SJSA1 (cell line): ENCODE results near the gene RPL34. TPM values are rescaled to one million over a fixed set of nuclear protein-coding genes. Genes with fewer than 3 reads are reported as not detected.

Experiments
- DNase-seq, 2 experiments: peaks; one replicate each; pipeline ENCODE4 v3.0.0-alpha.2; 2015 to 2020; ENCODE audit warnings: low spot score in 2 of 2, low read depth in 1 of 2
- H3K27ac ChIP-seq: fragments of 250-450 bp; sonication (Bioruptor Pico); 2 replicates; pipeline ENCODE4 v1.5.1; 2020; ENCODE audit warnings: mild to moderate bottlenecking, moderate library complexity
- H3K27me3 ChIP-seq: fragments of 250-450 bp; sonication (Bioruptor Pico); replicated peaks from 2 replicates; pipeline ENCODE4 v1.5.1; 2020; ENCODE audit warnings: mild to moderate bottlenecking, moderate library complexity
- H3K36me3 ChIP-seq: fragments of 250-450 bp; sonication (Bioruptor Pico); 2 replicates; pipeline ENCODE4 v1.5.1; 2020; ENCODE audit warnings: mild to moderate bottlenecking
- H3K4me1 ChIP-seq: fragments of 250-450 bp; sonication (Bioruptor Pico); replicated peaks from 2 replicates; pipeline ENCODE4 v1.6.1; 2021; ENCODE audit warnings: mild to moderate bottlenecking
- H3K4me3 ChIP-seq: fragments of 250-450 bp; sonication (Bioruptor Pico); 2 replicates; pipeline ENCODE4 v1.5.1; 2020; ENCODE audit warnings: mild to moderate bottlenecking
- H3K9me3 ChIP-seq: fragments of 250-450 bp; sonication (Bioruptor Pico); replicated peaks from 2 replicates; pipeline ENCODE4 v1.5.1; 2020; ENCODE audit warnings: mild to moderate bottlenecking
- total RNA-seq: library from RNA; depleted of rRNA; stranded (reverse); fragments of >200 nt; shearing (Covaris generic); gene quantifications from 2 replicates; pipeline ENCODE4 v1.2.3, GENCODE V29; 2014

The RPL34 gene
- total RNA-seq, 1 experiment from 2014 or later: 673 TPM

DNA sequence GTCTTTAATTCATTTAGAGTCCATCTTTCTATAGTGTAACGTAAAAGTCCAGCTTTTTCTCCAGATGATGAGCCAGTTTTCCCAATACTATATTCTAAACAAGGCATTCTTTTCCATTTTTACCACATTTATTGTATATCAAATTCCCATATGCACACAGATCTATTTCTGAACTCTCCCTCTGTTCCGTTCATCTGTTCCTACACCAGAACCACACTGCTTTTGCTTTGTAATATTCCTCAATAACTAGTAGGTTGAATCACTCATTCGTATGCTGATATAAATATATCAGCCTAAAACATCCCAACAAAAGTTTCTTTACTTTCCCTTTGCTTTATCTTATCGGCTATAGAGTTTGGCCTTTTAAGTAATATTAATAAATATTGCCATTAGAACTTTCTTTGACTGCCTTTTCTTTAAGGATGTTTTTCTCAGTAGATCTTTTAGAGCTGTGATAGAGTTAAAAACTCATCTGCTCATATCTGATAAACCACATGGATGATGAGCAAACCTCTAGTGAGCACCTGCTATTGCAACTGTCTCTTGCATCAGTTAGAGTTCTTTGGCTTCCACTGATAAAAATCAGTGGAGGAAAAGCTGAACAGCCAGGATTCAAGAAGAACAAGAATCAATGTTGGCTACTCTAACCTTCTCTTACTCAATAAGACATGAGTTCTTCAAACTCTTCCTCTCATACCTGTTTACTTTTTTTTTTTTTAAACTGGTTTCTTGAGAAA is 13.1 kb upstream of the RPL34 start:
- no peaks in the 10 kb centered on the region for H3K4me1 ChIP-seq
- H3K4me3 ChIP-seq: no peak overlapping the region
- H3K27ac ChIP-seq: no peak overlapping the region
- no peak for DNase-seq
- H3K9me3 ChIP-seq: no peaks in the 10 kb centered on the region
- no peaks in the 10 kb centered on the region for H3K36me3 ChIP-seq
- no peaks in the 10 kb centered on the region for H3K27me3 ChIP-seq

DNA sequence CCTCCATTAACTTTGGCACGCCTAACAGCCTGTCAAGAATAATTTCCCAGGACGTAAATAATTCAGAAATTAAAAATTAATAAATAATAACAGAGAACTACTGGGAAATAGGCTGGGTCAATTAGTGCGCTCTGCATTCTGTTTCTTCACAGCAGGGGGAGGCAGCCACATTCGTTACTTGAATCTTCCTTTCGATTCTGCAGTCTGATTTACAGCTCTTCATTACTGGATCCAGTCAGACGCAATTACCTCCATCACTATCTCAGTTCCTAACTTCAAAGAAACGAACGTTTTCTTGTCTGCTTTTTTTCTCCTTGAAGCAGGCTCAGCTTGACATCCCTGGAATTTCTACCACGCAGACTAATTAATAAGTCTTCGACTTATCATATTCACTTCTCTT is 9.0 kb upstream of the RPL34 start:
- DNase-seq: no peak
- Histone ChIP-seq H3K36me3 (no peaks in the 10 kb centered on the region), H3K27ac (no peak overlapping the region), H3K4me3 (peak overlapping the region; percentile 8; the same call in 1 of the 2 replicates), H3K4me1 (no peaks in the 10 kb centered on the region), H3K9me3 (no peaks in the 10 kb centered on the region), H3K27me3 (no peaks in the 10 kb centered on the region)

DNA sequence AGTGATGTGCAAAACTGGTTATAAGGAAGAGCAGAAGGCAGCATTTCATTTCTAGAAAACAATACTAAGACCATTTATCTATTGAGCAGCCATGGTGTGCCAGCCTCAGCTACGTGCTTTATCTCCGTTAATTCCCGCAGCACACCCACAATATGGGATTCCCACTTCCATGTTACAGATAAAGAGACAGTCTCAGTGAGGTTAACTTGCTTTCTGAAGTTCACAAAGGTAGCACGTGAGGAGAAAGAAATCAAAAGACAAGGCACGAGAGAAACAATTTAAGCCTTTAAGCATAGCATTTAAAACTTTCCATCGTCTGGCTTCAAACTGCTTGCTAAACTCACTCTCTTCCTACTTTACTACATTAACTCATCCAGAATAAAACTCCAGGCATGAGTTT is 8.0 kb upstream of the RPL34 start:
- Histone ChIP-seq H3K4me1 (no peaks in the 10 kb centered on the region), H3K4me3 (no peak overlapping the region), H3K27ac (no peak overlapping the region), H3K36me3 (no peaks in the 10 kb centered on the region), H3K9me3 (no peaks in the 10 kb centered on the region), H3K27me3 (no peaks in the 10 kb centered on the region)
- DNase-seq: no peak

DNA sequence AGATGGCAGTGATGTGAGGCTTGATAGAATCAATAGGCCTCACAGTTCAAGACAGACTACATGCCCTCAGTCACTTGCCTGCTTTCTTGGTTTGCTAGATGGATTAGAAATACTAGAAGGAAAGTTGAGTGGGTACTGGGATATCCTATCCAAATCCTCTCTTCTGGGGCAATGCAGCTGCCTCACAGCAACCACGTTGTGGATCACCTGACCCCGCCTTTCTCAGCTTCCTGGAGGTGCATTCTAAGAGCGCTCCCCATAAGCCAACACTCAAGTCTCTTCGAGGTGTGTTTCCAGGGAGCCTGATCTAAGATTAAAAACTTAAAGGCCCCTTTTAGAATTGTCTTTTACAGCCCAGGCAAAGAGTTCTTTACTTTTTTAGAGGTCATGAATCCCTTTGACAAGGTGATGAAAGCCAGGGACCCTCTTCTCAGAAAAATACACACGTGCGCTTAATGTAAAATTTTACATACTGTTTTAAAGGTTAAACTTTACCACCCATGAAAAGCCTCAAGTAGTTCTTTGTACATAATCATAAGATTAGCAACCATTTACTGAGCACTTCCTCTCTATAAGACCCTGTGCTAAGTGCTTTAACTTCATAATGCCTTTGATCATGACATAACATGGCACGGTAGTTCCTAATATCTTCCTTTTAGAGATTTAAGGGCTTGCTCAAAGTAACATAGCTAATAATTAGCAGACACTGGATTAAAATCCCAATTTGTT is 840 bp upstream of the RPL34 start:
- Histone ChIP-seq H3K27me3 (no peaks in the 10 kb centered on the region), H3K9me3 (no peaks in the 10 kb centered on the region), H3K4me1 (peaks cover 10% of the 10 kb centered on the region; the same call in 1 of the 2 replicates), H3K36me3 (peaks cover 39% of the 10 kb centered on the region), H3K27ac (no peak overlapping the region), H3K4me3 (peak overlapping the region; percentile 61)
- DNase-seq: no peak

DNA sequence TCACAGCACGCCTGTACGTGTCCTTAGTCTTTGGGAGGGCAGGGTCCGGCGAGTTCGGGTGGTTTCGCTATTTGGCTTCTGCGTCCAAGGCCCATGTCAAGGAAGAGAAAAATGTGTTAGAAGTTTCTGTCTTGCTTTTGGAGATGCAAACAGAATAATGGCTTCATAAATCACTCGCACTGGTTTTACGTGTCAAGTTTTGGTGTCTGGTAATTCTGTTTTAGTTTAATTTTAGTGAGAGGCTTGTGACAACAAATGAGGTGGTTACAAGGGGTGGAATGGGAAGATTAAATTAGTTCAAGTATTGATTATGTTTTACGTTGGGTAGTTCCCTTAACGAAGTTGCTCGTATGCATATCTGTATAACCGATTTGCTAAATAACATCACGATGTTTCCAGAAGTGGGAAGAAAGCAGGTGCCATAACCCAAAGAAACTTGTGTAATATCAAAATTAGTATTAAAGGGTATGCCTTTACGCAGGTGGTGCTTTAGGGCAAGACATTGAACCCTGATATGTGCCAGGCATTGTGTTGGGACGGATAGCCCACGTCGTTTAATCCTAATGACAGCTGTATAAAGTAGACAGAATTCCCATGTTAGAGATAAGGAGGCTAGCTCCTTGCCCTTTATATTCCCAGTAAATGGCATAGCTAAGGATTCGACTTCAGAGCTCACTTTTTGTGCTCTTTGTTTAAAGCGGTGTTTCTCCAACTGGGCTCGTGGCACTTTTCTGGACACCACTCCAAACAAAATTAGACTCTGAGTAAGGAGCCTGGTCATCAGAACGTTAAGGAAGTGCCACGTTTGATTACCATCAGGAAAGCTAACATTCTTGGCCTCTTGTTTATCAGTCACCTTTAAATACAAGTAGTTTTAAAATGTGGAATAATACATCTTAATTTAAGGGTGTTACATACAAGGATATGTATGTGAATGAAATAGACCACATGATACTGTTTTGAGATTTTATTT is 843 bp downstream of the RPL34 start:
- Histone ChIP-seq H3K4me1 (peaks cover 10% of the 10 kb centered on the region; the same call in 1 of the 2 replicates), H3K4me3 (peak overlapping the region; percentile 61), H3K27ac (peak overlapping the region; percentile 66), H3K27me3 (no peaks in the 10 kb centered on the region), H3K9me3 (no peaks in the 10 kb centered on the region), H3K36me3 (peaks cover 56% of the 10 kb centered on the region)
- DNase-seq: no peak

DNA sequence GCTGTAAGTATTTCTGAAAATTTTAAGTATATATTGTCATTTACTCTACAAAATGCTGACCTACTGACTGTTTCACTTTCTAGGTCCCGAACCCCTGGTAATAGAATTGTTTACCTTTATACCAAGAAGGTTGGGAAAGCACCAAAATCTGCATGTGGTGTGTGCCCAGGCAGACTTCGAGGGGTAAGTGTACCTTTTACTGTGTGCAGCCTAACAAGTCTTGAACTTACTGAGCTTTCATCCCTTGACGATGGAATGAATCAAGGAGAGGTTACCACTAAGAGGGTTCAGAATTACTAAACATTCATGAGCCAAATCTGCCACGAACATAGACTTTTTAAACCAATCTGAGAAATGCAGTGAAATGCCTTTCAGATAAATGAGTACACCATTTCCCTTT is 1.6 kb downstream of the RPL34 start:
- H3K4me1 ChIP-seq: peaks cover 10% of the 10 kb centered on the region; the same call in 1 of the 2 replicates
- no peaks in the 10 kb centered on the region for H3K27me3 ChIP-seq
- DNase-seq: no peak
- no peak overlapping the region for H3K27ac ChIP-seq
- H3K4me3 ChIP-seq: no peak overlapping the region; the same call in 1 of the 2 replicates
- H3K9me3 ChIP-seq: no peaks in the 10 kb centered on the region
- H3K36me3 ChIP-seq: peaks cover 64% of the 10 kb centered on the region

DNA sequence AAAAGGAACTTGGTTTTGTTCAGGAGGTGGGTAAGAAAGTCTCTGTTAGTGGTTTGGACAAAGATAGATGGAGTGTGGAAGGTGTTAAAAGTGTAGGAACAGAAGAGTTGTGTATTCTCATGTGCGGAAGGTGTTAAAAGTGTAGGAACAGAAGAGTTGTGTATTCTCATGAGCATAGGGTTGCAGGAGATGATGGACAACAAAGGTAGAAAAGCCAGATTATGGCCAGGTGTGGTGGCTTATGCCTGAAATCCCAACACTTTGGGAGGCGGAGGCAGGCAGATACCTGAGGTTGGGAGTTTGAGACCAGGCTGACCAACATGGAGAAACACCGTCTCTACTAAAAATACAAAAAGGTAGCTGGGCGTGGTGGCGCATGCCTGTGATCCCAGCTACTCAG is 2.5 kb downstream of the RPL34 start:
- Histone ChIP-seq H3K4me1 (peaks cover 10% of the 10 kb centered on the region; the same call in 1 of the 2 replicates), H3K27me3 (no peaks in the 10 kb centered on the region), H3K4me3 (no peak overlapping the region), H3K27ac (no peak overlapping the region), H3K36me3 (peaks cover 72% of the 10 kb centered on the region), H3K9me3 (no peaks in the 10 kb centered on the region)
- DNase-seq: no peak

DNA sequence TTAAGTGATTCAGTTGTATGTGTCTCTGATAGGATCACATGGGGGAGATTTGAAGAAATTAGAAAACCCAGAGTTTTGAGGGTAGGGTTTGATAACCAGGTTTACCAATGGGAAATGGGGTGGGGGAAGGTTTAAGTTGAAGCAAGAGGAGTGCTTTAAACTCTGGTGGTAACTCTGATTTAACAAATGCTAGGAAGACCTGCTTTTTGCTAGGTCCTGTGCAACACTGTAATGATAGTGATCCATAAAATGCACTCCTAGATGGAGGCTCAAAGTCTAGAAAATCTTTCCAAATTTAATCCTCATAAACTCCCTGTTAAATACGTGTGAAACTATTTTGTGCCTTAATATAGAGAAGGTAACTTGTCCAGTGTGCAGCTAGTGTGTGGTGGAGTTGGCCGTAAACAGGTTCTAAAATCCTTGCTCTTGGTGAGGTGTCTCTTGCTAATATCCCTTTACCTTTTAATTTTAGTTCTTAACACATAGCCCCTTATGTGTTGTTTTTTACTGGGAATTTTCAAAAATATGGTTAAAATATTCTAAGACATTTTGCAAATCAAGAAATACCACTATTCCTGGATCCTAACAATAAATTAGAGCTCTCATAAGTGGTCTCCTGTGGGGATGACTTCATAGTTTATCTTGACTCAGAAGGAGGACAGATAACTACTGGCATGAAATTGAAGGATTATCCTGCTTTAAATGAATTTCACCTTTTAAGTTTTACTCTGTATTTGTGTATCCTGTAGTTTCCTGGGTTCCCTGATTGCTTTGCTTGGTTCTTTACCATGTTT is 4.1 kb downstream of the RPL34 start:
- DNase-seq: no peak
- peaks cover 10% of the 10 kb centered on the region; the same call in 1 of the 2 replicates for H3K4me1 ChIP-seq
- H3K27ac ChIP-seq: no peak overlapping the region
- no peaks in the 10 kb centered on the region for H3K9me3 ChIP-seq
- peaks cover 88% of the 10 kb centered on the region for H3K36me3 ChIP-seq
- H3K27me3 ChIP-seq: no peaks in the 10 kb centered on the region
- no peak overlapping the region for H3K4me3 ChIP-seq

DNA sequence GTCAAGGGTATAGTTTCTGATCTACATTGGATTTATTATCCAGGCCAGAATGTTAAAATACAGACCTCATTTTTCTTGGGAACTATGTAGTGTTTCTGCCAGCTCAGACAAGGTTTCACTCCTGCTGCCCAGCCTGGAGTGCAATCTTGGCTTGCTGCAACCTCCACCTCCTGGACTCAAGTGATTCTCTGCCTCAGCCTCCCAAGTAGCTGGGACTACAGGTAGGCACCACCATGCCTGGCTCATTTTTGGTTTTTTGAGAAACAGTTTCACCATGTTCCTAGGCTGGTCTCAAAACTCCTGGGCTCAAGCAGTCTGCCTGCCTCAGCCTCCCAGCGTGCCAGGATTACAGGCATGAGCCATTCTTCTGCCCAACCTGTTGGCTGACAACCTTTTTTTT is 5.7 kb downstream of the RPL34 start:
- no peak for DNase-seq
- no peaks in the 10 kb centered on the region for H3K27me3 ChIP-seq
- H3K36me3 ChIP-seq: peaks cover 98% of the 10 kb centered on the region
- no peak overlapping the region for H3K4me3 ChIP-seq
- peaks cover 10% of the 10 kb centered on the region; the same call in 1 of the 2 replicates for H3K4me1 ChIP-seq
- H3K27ac ChIP-seq: no peak overlapping the region
- H3K9me3 ChIP-seq: no peaks in the 10 kb centered on the region

DNA sequence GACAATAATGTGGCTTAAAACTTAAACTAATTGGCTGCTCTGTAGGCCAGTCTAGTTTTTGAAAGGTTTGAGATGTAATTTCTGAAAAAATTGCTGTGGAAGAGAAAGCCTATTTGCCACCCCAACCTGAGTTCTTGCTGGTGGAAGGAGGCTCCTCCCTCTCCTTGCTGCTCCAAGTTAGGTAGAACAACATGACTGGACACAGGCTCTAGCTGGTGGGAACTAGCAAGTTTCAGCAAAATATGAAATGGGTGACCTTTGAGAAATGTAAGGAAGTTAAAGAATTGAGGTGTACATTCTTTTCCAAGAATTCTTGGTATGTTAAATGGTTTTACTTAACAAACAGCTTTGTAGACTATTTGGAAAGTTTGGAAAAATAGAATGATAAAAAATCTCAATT is 8.0 kb downstream of the RPL34 start:
- Histone ChIP-seq H3K4me1 (no peaks in the 10 kb centered on the region), H3K36me3 (peaks cover 96% of the 10 kb centered on the region), H3K4me3 (no peak overlapping the region), H3K9me3 (no peaks in the 10 kb centered on the region), H3K27ac (no peak overlapping the region), H3K27me3 (no peaks in the 10 kb centered on the region)
- no peak for DNase-seq

DNA sequence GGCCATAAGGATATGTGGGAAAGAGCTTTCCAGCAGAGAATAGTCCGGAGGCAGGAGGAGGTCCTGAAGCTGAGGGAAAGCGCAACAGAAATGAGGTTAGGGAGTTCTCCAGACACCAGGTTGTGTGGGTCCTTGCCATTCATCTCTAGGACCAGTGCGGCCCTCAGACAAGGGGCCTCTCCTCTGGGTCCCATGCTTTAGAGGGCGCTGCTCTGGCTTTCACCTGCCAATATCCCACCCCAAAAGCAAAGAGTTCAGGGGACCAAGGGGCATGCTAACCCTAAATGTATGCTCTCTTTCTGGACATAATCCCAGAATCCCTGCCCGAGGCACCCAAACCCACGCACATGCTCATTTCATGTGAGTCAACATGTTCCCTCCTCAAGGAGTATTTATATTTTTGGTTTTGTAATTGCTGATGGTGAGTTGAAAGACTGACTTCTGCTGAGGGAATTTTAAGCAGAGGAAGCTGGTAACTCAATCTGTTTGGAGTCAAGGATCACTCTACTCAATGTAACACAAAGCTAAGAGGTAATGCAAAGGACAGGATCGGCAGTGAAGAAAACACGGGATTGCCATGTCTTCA is 14.8 kb downstream of the RPL34 start:
- no peak overlapping the region for H3K27ac ChIP-seq

DNA sequence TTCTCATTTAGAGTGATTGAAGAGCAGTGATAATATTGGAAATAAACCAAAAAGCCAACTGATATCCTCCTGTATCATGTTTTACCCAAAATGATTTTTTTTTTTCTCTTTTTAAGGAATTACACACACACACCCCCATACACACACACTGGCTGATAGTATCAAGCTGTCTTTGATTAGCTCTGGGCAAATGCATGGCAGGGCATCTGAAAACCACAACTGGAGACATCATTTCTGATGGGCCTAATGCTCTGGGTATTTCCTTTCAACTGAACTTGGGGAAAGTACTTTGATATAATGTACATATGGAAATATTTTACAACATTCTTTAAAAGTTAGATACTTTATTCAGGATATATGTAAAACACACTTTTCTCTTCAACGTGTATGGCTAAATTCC is 15.9 kb downstream of the RPL34 start:
- Histone ChIP-seq H3K4me3 (no peak overlapping the region), H3K36me3 (peaks cover 27% of the 10 kb centered on the region), H3K27ac (no peak overlapping the region), H3K27me3 (no peaks in the 10 kb centered on the region), H3K9me3 (no peaks in the 10 kb centered on the region), H3K4me1 (no peaks in the 10 kb centered on the region)
- no peak for DNase-seq

More for the DNA sequence above, 14.8 kb downstream of the RPL34 start:
- no peaks in the 10 kb centered on the region for H3K9me3 ChIP-seq
- no peak overlapping the region for H3K4me3 ChIP-seq
- H3K36me3 ChIP-seq: peaks cover 36% of the 10 kb centered on the region
- no peak for DNase-seq
- H3K27me3 ChIP-seq: no peaks in the 10 kb centered on the region
- no peaks in the 10 kb centered on the region for H3K4me1 ChIP-seq
